Stimulated activated effector memory CD8-positive, alpha-beta T cell treated with anti-CD3 and anti-CD28 coated beads, Interleukin-12 subunit alpha, Interleukin-12 subunit beta, amount 100 ng/mL, for 72 hours (primary cell): ENCODE measurements around the gene CTTNBP2.
"Not testable (repeated sequence)": the region's sequence is repeated elsewhere in the genome, so short reads cannot be mapped to it uniquely, and the experiment has no call there.

Experiments used
- ATAC-seq: fragments of 150-1000 bp; cut with Tn5 transposase; 2 replicates; pipeline ENCODE4 v1.10.0; 2021
- DNase-seq, 2 donors: peaks; one replicate each; pipeline ENCODE4 v3.0.0; 2021 to 2022; ENCODE audit warnings: low spot score in 2 of 2
- H3K27ac Mint-ChIP-seq: one replicate; pipeline ENCODE4 v1.8.0; 2022; ENCODE audit warnings: mild to moderate bottlenecking, mixed read lengths
- H3K36me3 Mint-ChIP-seq: one replicate; pipeline ENCODE4 v1.8.0; 2022; ENCODE audit warnings: mild to moderate bottlenecking, mixed read lengths
- H3K4me1 Mint-ChIP-seq: one replicate; pipeline ENCODE4 v1.8.0; 2022; ENCODE audit warnings: mixed read lengths
- H3K4me3 Mint-ChIP-seq: one replicate; pipeline ENCODE4 v1.8.0; 2022; ENCODE audit warnings: mild to moderate bottlenecking, mixed read lengths
- H3K9me3 Mint-ChIP-seq: one replicate; pipeline ENCODE4 v1.8.0; 2022; ENCODE audit warnings: mixed read lengths

The CTTNBP2 gene

GRCh38 chr7:117718116-117718835, 155.0 kb downstream of the CTTNBP2 start:
- DNase-seq (no peak), ATAC-seq (no peak)
- H3K4me1 Mint-ChIP-seq = no peaks in the 10 kb centered on the region
- no peak overlapping the region for H3K27ac Mint-ChIP-seq
- H3K4me3 Mint-ChIP-seq = no peak overlapping the region
- no peaks in the 10 kb centered on the region for H3K36me3 Mint-ChIP-seq
- H3K9me3 Mint-ChIP-seq = no peaks in the 10 kb centered on the region

GRCh38 chr7:117717357-117717756, 155.9 kb downstream of the CTTNBP2 start:
- no peaks in the 10 kb centered on the region for H3K36me3 Mint-ChIP-seq
- no peaks in the 10 kb centered on the region for H3K9me3 Mint-ChIP-seq
- ATAC-seq (no peak), DNase-seq (no peak)
- H3K4me3 Mint-ChIP-seq = no peak overlapping the region
- H3K27ac Mint-ChIP-seq = no peak overlapping the region
- H3K4me1 Mint-ChIP-seq = no peaks in the 10 kb centered on the region

GRCh38 chr7:117716707-117717299, 156.4 kb downstream of the CTTNBP2 start:
- H3K36me3 Mint-ChIP-seq = no peaks in the 10 kb centered on the region
- H3K4me3 Mint-ChIP-seq = no peak overlapping the region
- no peak for DNase-seq
- no peak overlapping the region for H3K27ac Mint-ChIP-seq
- no peaks in the 10 kb centered on the region for H3K4me1 Mint-ChIP-seq
- peak; percentile 31 for ATAC-seq
- no peaks in the 10 kb centered on the region for H3K9me3 Mint-ChIP-seq

GRCh38 chr7:117715784-117716445, 157.3 kb downstream of the CTTNBP2 start:
- no peak overlapping the region for H3K27ac Mint-ChIP-seq
- H3K4me1 Mint-ChIP-seq = no peaks in the 10 kb centered on the region
- H3K4me3 Mint-ChIP-seq = no peak overlapping the region
- no peaks in the 10 kb centered on the region for H3K36me3 Mint-ChIP-seq
- DNase-seq (no peak), ATAC-seq (no peak)
- no peaks in the 10 kb centered on the region for H3K9me3 Mint-ChIP-seq

- no peaks in the 10 kb centered on the region for H3K36me3 Mint-ChIP-seq
- ATAC-seq (no peak), DNase-seq (no peak)
- H3K4me3 Mint-ChIP-seq = no peak overlapping the region
- no peak overlapping the region for H3K27ac Mint-ChIP-seq
- peaks cover 3% of the 10 kb centered on the region for H3K9me3 Mint-ChIP-seq
- H3K4me1 Mint-ChIP-seq = no peaks in the 10 kb centered on the region
These were observed 161.7 kb downstream of the CTTNBP2 start for GRCh38 chr7:117711556-117711955.

- not testable (repeated sequence) for DNase-seq, H3K4me1 Mint-ChIP-seq, H3K4me3 Mint-ChIP-seq, ATAC-seq, H3K9me3 Mint-ChIP-seq, H3K36me3 Mint-ChIP-seq, H3K27ac Mint-ChIP-seq
These were observed 165.1 kb downstream of the CTTNBP2 start for GRCh38 chr7:117708173-117708572.

- H3K27ac Mint-ChIP-seq = no peak overlapping the region
- H3K4me1 Mint-ChIP-seq = no peaks in the 10 kb centered on the region
- no peak overlapping the region for H3K4me3 Mint-ChIP-seq
- peaks cover 5% of the 10 kb centered on the region for H3K9me3 Mint-ChIP-seq
- H3K36me3 Mint-ChIP-seq = no peaks in the 10 kb centered on the region
- ATAC-seq = no peak
- DNase-seq = no peak
These were observed 166.2 kb downstream of the CTTNBP2 start for GRCh38 chr7:117707080-117707479.

- Mint-ChIP-seq H3K4me1 (no peaks in the 10 kb centered on the region), H3K36me3 (no peaks in the 10 kb centered on the region), H3K27ac (no peak overlapping the region)
These were observed 167.0 kb downstream of the CTTNBP2 start for GRCh38 chr7:117706210-117706609.

GRCh38 chr7:117705630-117706029, 167.6 kb downstream of the CTTNBP2 start:
- Mint-ChIP-seq H3K4me1 (no peaks in the 10 kb centered on the region), H3K36me3 (no peaks in the 10 kb centered on the region), H3K9me3 (peaks cover 5% of the 10 kb centered on the region), H3K4me3 (no peak overlapping the region), H3K27ac (no peak overlapping the region)
- ATAC-seq (no peak), DNase-seq (no peak)

More at GRCh38 chr7:117706210-117706609, 167.0 kb downstream of the CTTNBP2 start:
- H3K4me3 Mint-ChIP-seq = no peak overlapping the region
- H3K9me3 Mint-ChIP-seq = peaks cover 5% of the 10 kb centered on the region
- DNase-seq (no peak), ATAC-seq (no peak)

- H3K27ac Mint-ChIP-seq = no peak overlapping the region
- no peaks in the 10 kb centered on the region for H3K36me3 Mint-ChIP-seq
- H3K9me3 Mint-ChIP-seq = peaks cover 5% of the 10 kb centered on the region
- ATAC-seq (no peak), DNase-seq (no peak)
- H3K4me3 Mint-ChIP-seq = no peak overlapping the region
- H3K4me1 Mint-ChIP-seq = no peaks in the 10 kb centered on the region
These were observed 169.2 kb downstream of the CTTNBP2 start for GRCh38 chr7:117704063-117704462.

- no peak overlapping the region for H3K27ac Mint-ChIP-seq
- H3K4me3 Mint-ChIP-seq = no peak overlapping the region
- no peaks in the 10 kb centered on the region for H3K36me3 Mint-ChIP-seq
- ATAC-seq = no peak
- DNase-seq = no peak
- peaks cover 7% of the 10 kb centered on the region for H3K9me3 Mint-ChIP-seq
- H3K4me1 Mint-ChIP-seq = no peaks in the 10 kb centered on the region
These were observed 175.2 kb downstream of the CTTNBP2 start for GRCh38 chr7:117698018-117698417.

GRCh38 chr7:117692338-117692737, 180.9 kb downstream of the CTTNBP2 start:
- Mint-ChIP-seq H3K9me3 (peaks cover 16% of the 10 kb centered on the region), H3K36me3 (no peaks in the 10 kb centered on the region), H3K27ac (no peak overlapping the region), H3K4me3 (no peak overlapping the region), H3K4me1 (no peaks in the 10 kb centered on the region)
- DNase-seq (no peak), ATAC-seq (no peak)

GRCh38 chr7:117690147-117690546, 183.1 kb downstream of the CTTNBP2 start:
- peaks cover 14% of the 10 kb centered on the region for H3K9me3 Mint-ChIP-seq
- no peaks in the 10 kb centered on the region for H3K4me1 Mint-ChIP-seq
- H3K27ac Mint-ChIP-seq = no peak overlapping the region
- ATAC-seq (no peak), DNase-seq (no peak)
- no peaks in the 10 kb centered on the region for H3K36me3 Mint-ChIP-seq
- H3K4me3 Mint-ChIP-seq = no peak overlapping the region

- no peak for DNase-seq
These were observed 183.8 kb downstream of the CTTNBP2 start for GRCh38 chr7:117689406-117689805.

GRCh38 chr7:117688126-117688525, 185.1 kb downstream of the CTTNBP2 start:
- DNase-seq = no peak

More at GRCh38 chr7:117689406-117689805, 183.8 kb downstream of the CTTNBP2 start:
- ATAC-seq = no peak
- Mint-ChIP-seq H3K36me3 (no peaks in the 10 kb centered on the region), H3K4me1 (no peaks in the 10 kb centered on the region), H3K9me3 (peaks cover 12% of the 10 kb centered on the region), H3K27ac (no peak overlapping the region), H3K4me3 (no peak overlapping the region)

More at GRCh38 chr7:117688126-117688525, 185.1 kb downstream of the CTTNBP2 start:
- Mint-ChIP-seq H3K9me3 (peaks cover 9% of the 10 kb centered on the region), H3K4me3 (no peak overlapping the region), H3K4me1 (no peaks in the 10 kb centered on the region), H3K36me3 (no peaks in the 10 kb centered on the region), H3K27ac (no peak overlapping the region)
- no peak for ATAC-seq
